ENCODE results near the gene SYT7. TPM values are rescaled to one million over a fixed set of nuclear protein-coding genes. Genes with fewer than 3 reads are reported as not detected.

SYT7 gene, protein sequence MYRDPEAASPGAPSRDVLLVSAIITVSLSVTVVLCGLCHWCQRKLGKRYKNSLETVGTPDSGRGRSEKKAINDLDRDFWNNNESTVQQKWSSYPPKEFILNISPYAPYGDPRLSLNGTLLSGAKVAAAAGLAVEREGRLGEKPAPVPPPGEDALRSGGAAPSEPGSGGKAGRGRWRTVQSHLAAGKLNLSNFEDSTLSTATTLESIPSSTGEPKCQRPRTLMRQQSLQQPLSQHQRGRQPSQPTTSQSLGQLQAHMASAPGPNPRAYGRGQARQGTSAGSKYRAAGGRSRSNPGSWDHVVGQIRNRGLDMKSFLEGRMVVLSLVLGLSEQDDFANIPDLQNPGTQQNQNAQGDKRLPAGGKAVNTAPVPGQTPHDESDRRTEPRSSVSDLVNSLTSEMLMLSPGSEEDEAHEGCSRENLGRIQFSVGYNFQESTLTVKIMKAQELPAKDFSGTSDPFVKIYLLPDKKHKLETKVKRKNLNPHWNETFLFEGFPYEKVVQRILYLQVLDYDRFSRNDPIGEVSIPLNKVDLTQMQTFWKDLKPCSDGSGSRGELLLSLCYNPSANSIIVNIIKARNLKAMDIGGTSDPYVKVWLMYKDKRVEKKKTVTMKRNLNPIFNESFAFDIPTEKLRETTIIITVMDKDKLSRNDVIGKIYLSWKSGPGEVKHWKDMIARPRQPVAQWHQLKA
- 23.5 TPM for total RNA-seq

GRCh38 chr11:61581030-61581928 lies at the start of gene SYT7:
TSS of gene SYT7 (minus strand) at chr11:61581076. CDS start at chr11:61580820, 256 bp downstream.

DNA sequence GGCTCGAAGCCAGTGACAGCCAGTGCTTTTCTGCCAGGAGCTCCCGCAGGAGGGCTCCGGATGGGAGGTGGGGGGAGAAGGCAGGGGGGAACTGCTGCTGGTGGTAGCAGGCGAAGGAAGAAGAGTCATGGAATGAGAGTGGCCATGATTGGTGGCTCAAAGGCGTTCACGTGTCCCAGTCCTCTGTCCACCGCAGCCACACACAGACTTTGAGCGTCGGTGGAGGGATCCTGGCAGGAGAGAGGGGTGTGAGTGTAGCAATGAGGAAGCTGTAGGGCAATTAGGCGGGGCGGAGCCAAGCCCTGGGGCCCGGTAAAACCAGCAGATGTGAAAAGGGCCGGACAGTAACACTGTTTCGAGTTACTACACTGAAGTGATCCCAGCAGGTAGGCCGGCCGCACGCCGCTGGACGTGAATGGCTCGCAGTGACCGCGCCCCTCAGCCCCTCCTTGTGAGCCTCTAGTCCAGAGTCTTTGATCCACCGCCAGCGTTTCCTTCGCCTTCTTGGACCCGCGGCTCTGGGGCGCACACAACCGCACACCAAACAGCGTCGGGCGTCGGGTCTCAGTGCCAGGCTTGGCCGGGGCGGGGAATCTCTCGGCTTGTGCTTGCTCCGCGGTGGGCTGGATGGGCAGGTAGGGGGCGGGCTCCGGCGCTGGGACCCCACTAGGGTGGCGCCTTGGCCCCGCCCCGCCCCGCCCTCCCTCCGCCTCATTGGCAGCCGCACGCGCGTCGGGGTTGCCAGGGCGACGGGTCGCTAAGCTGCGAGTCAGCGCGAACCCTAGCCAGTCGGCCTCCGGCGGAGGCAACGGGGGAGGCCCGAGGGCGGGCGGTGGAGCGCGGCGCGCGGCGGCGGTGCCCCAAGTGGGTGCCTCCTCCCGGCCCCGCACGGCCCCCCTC lies 72.7 kb downstream of the SYT7 start, which contains the start of gene LRRC10B:
LRRC10B (plus strand) TSS at position 788 of the 900 bp plus-strand sequence. CDS start 250 bp downstream, outside the sequence.

Small RNA genes within 50 kb of the gene (small RNA-seq; reads per million reads assigned to genes)
- gene MIR4488 (ENCODE audit: low replicate concordance) = not detected

Other genes with a start within 250 kb of the SYT7 start
- gene DDB1, start 248.0 kb downstream of the SYT7 start, total RNA-seq = 201 TPM
- 14.4 TPM for gene TKFC, start 247.8 kb downstream of the SYT7 start, total RNA-seq
- gene CYB561A3, start 219.2 kb downstream of the SYT7 start, total RNA-seq = 12.5 TPM
- gene TMEM138, start 218.7 kb downstream of the SYT7 start, total RNA-seq = 43.2 TPM
- 9.4 TPM for gene TMEM216, start 188.5 kb downstream of the SYT7 start, total RNA-seq
- gene CPSF7, start 151.1 kb downstream of the SYT7 start, total RNA-seq = 50.4 TPM
- gene SDHAF2, start 151.0 kb downstream of the SYT7 start, total RNA-seq = 52.3 TPM
- gene LRRC10B, start 72.3 kb downstream of the SYT7 start, total RNA-seq = 2.5 TPM
- gene DAGLA, start 99.3 kb upstream of the SYT7 start, total RNA-seq = 10.6 TPM
- 2.8 TPM for gene MYRF, start 171.6 kb upstream of the SYT7 start, total RNA-seq
- gene TMEM258, start 211.5 kb upstream of the SYT7 start, total RNA-seq = 37.9 TPM
- gene FEN1, start 211.8 kb upstream of the SYT7 start, total RNA-seq = 13.1 TPM
- 121 TPM for gene FADS1, start 235.9 kb upstream of the SYT7 start, total RNA-seq
- gene FADS2, start 247.2 kb upstream of the SYT7 start, total RNA-seq = 146 TPM

Data from parietal lobe (tissue), 2 donors.